Hematopoietic multipotent progenitor cell treated with erythropoietin and hydrocortisone succinate and interleukin-3 and kit ligand, for 8 days (in vitro differentiated cells): ENCODE results near the gene FGD6.

Experiments used
- DNase-seq: peaks from one replicate; pipeline ENCODE4 v3.0.0-alpha.2; 2015

Gene FGD6

DNA sequence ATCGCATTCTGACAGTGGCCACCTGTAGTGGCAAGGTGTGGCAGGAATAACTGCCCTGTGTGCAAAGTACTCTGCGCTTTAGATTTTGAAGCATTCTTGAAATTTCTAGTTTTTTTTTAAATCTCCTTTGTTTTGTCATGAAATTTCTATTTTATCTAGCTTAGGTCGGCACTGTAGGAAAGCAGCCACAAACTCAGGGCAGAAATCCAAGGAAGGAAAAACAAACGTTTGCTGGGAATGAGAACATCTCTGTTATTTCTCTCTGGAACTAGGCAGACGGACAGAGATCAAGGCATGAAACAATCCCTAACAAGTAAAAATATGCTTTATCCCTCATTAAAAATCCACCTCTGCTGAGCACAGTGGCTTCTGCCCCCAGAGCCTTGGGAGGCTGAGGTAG is 142.5 kb downstream of the FGD6 start:
- DNase-seq, result no peak

DNA sequence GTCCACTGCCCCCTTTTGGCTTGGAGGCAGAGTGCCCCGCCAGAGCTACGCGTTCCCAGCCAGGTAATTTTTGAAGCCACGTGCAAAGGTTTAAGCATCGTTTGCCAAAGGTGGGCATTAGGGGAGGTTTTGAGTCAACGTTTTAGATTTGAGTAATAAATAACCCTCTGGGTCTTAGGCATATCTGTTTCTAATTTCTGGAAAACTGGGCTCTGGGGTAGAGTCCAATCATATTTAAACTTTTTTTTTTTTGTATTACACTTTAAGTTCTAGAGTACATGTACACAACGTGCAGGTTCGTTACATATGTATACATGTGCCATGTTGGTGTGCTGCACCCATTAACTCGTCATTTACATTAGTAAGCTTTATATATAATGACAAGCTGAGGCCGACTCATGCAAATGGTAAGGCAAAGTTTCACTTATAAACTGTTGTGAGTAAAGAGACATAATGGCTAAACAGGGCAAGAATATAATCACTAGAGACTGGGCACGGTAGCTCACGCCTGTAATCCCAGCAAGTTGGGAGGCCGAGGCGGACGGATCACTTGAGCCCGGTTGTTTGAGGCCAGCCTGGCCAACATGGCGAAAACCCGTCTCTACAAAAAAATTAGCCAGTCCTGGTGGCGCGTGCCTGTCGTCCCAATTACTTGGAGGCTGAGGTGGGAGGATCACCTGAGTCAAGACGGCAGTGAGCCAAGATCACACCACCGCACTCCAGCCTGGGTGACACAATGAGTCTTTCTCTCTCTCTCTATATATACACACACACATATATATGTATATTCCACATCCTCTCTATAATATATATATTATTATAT is 143.4 kb downstream of the FGD6 start:
- DNase-seq, result no peak

DNA sequence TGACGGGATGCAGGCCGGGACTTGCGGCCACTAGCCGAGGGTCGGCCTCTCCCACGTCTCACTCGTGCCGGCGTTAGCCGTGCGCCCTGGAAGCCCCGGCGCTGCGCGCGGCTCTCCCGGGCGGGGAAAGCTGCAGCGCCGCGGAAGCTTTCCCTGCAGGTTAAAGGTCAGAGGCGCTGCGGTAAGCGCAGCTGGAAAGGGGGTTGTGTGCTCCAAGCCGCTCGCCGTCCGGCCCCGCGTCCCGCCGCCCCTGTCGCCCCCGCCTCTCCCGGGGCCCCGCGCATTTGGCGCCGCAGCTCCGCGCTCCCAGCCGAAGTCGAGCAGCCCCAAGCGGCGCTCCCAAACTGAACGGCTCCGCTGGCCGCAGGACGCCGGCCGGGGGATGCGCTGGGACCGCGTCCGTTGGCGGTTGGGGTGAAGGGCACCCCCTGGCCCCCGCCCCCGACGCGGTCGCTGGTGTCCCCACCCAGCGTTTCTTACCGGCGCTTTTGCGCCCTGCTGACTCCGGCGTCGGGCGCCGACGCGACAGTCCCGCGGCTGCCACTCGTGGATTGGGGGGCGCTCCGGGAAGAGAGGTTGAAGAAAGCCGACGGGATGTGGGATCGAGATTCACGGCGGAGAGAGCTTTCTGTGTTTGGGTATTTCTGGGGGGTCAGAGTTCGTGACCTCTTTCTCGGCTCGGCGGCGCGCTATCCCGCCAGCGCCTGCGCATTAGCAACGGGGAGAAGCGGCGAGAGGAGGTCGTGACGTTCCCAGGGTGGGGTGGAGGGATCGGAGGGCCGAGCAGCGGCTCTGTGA is 144.2 kb downstream of the FGD6 start, which contains the start of gene NR2C1:
Gene NR2C1 (minus strand): TSS at position 719 of the 798 bp plus-strand sequence. CDS start 6,234 bp downstream, outside the sequence.
- peak; percentile 97 for DNase-seq

DNA sequence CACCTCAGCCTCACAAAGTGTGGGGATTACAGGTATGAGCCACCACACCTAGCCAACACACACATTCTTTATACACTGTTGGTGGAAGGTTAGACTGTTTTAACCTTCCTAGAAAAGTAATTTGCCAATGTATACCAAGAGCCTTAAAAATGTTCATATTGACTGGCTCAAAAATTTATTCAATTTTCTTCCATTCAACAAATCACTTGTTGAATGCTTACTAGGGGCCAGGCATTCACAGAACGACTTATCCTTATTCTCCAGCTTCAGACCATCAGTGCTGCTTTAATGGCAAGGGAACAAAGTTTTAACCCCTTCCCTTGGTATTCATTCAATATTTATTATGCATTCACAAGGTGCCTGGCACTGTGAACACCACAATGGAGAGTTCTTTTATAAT is 146.9 kb downstream of the FGD6 start:
- no peak for DNase-seq

DNA sequence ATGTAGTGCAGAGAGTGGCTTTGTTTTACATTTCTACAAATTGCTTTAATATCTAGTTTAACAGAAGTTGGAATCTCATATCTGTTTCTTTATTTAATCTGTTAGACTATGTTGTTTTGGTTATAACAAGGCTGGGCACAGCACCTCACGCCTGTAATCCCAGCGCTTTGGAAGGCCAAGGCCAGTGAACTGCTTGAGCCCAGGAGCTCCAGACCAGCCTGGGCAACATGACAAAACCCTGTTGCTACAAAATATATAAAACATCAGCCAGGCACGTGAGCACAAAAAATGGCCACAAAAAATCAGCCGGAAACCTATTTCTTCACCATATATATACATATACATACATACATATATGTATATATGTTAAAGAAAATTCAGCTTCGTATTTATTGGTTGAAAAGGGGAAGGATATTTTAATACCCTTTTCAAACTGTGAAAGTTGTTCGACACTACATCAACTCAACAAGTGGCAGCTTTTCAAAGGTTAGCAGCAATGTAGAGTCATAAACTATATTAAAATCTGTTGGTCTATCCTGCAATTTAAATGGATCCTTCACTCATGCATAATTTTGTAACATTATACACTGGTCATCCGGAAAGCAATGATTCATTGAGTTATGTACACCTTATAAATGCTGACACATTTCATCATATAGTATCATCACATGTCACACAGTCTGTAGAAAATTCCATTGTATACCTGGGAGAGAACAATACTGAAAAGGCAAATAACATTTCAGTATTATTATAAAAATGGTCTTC is 151.0 kb downstream of the FGD6 start:
- no peak for DNase-seq

DNA sequence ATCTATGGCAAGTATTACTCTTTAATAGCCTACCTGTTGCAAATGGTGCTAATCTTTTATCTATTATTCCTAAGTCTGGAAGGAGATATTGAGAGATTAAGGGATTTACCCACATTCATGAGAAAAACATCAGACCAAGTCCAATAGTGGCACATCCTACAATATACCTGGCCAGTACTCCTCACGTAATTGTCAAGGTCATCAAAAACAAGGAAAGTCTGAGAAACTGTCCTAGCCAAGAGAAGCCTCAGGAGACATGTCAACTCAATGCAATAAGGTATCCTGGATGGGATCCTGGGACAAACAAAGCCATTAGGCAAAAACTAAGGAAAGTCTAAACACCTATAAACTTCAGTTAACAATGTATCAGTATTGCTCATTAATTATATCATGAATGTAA is 156.3 kb downstream of the FGD6 start:
- no peak for DNase-seq

DNA sequence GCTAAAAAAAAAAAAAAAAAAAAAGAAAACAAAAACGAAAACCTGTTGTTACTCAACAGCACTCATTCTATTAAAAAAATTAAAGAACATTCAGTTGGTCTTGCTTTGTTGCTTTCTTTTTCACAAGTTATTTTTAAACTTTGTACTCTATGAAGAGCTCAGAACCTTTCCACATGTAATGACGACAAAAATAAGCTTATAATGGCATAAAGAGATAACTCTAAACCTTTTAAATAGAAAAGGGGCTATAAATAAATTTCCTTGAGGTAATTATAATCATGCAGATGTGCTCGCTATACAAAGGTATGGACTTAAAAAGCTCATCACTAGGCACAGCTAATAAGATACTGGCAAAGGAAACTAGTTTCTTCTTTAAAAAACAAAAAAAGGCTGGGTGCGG is 157.3 kb downstream of the FGD6 start:
- DNase-seq, result no peak

DNA sequence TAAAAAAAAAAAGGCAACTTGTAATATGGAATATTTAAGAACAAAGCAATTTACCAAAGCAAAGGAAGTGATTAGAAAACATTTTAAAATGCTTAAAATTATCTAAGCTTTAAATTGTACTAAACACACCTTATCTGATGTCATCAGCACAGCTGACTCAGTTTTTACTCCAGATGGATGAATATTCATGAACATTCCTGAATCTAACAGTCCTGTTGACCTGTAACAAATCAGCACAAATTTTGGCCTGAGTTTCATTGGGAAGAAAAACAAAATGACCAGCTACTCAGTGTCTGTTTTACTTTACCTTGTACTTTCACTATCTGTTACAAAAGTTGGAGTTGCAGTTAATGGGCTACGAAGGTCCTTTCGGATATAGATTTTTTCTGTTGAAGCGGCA is 159.8 kb downstream of the FGD6 start:
- no peak for DNase-seq

DNA sequence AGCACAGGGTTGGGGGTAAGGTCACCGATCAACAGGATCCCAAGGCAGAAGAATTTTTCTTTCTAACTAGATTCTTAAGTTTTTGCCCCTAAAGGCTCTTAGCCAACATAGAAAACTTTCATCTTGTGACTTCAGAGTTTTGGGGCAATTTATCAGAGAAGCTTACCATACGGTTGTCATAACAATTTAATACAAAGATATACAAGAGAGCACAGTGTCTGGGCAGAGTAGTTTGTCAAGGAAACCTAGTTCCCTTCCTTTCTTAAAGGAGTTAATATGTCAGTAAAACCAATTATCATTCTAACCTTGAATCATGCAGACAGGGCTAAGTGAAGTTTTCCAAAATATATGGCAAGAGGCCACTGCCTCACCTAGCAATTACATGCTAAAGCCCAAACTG is 162.2 kb downstream of the FGD6 start:
- no peak for DNase-seq

DNA sequence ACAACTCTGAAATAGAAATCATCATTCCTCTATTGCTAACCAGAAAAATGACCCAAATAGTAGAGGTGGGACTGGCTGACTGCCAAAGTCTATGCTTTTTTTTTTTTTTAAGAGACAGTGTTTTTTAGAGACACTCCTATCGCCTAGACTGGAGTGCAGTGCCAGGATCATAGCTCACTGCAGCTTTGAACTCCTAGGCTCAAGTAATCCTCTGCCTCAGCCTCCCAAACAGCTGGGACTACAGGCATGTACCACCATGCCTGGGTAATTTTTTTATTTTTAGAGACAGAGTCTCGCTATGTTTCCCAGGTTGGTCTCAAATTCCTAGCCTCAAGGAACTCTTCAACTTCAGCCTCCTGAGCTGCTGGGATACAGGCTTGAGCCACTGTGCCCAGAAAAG is 163.1 kb downstream of the FGD6 start:
- no peak for DNase-seq

DNA sequence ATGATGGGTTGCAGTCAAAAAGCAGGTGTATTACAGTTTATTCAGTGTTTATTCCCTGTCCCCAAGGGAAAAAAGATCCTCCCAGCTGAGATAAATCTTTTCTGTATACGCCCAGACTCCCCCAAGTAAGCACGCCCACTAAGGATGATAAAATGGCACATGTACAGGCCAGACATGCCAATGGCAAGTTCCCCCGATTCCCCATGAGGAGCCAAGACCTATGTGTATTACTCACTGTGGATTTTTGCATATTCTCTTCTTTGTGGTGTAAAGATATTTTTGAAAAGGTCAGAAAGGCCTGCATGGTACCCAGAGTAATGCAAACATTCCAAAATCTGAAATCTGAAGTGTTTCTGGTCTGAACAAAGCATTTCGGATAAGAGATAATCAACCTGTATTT is 166.0 kb downstream of the FGD6 start:
- no peak for DNase-seq

DNA sequence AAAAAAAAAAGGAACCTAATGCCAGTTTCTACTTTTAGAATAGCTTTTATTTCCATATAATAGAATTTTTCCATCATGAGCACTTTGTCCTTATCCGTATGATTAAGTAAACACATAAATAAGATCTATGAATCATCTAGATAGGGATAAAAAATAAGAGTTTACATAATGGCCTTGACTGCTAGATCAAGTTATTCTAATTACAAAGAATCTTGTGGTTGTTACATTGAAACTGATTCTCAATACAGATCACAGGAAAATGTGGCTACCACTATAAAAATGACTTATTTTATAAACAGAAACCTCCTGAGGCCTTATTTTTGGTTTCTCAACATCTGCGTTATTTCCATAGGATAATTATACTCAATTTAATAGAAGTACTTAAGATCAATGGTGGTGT is 179.4 kb downstream of the FGD6 start:
- DNase-seq, result no peak

DNA sequence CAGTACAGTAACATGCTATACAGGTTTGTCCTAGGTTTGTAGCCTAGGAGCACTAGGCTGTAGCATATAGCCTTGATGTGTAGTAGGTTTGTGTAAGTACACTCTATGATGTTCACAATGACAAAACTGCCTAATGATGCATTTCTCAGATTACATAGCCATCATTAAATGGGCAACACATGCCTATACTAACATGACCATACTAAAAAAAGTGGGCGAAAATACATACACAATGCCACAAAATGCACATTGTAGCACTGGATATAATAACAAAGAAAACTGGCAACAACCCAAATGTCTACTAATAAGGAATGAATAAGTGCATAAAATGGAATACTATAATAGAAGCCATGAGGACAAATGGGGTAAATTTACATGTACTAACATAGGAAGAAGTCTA is 182.5 kb downstream of the FGD6 start:
- no peak for DNase-seq
